HepG2 (cell line): ENCODE measurements around the gene FAM83G. TPM values are rescaled to one million over a fixed set of nuclear protein-coding genes. Genes with fewer than 3 reads are reported as not detected.
A peak's percentile ranks its signal among the peaks of the same experiment; 100 is the strongest.

Experiments
- CEBPG ChIP-seq: IDR thresholded peaks from 2 replicates; pipeline ENCODE4 v1.6.1; 2016
- CREB1 ChIP-seq, 2 experiments: fragments of 450-650 bp in 1 of 2; IDR thresholded peaks; 2 replicates each; pipeline ENCODE4 v1.6.1; 2016 to 2017; ENCODE audit warnings: control low read depth in 1 of 2, mild to moderate bottlenecking in 1 of 2, missing compliant biosample characterization in 1 of 2, missing genetic modification characterization in 1 of 2
- DNMT1 ChIP-seq: sonication (generic); formaldehyde crosslinking; IDR thresholded peaks from 2 replicates; pipeline ENCODE4 v1.5.1; 2020; ENCODE audit warnings: mild to moderate bottlenecking, missing genetic modification reagents
- ERF ChIP-seq: IDR thresholded peaks from 2 replicates; pipeline ENCODE4 v1.6.1; 2018; ENCODE audit warnings: missing biosample characterization, missing genetic modification reagents
- ETV5 ChIP-seq: IDR thresholded peaks from 2 replicates; pipeline ENCODE4 v1.6.1; 2018; ENCODE audit warnings: missing biosample characterization, missing genetic modification reagents, inconsistent platforms, borderline replicate concordance
- FOXK1 ChIP-seq: sonication (generic); formaldehyde crosslinking; IDR thresholded peaks from 2 replicates; pipeline ENCODE4 v1.4.0; 2020; ENCODE audit warnings: low read depth, missing genetic modification reagents, borderline replicate concordance
- HES4 ChIP-seq: sonication (generic); formaldehyde crosslinking; IDR thresholded peaks from 2 replicates; pipeline ENCODE4 v1.9.0; 2021; ENCODE audit warnings: mild to moderate bottlenecking, missing genetic modification reagents, borderline replicate concordance
- JUNB ChIP-seq: sonication (generic); formaldehyde crosslinking; IDR thresholded peaks from 2 replicates; pipeline ENCODE4 v1.8.0; 2022; ENCODE audit warnings: missing genetic modification reagents, mild to moderate bottlenecking, borderline replicate concordance
- KAT2B ChIP-seq: fragments of 150-350 bp; IDR thresholded peaks from 2 replicates; pipeline ENCODE4 v1.6.1; 2014; ENCODE audit warnings: low read depth, low read length, borderline replicate concordance
- NCOR1 ChIP-seq: fragments of 200-600 bp; sonication (generic); IDR thresholded peaks from 2 replicates; pipeline ENCODE4 v1.7.0; 2017; ENCODE audit warnings: antibody characterized with exemption, low read length, borderline replicate concordance
- PPARG ChIP-seq: conservative IDR thresholded peaks from 2 replicates; pipeline ENCODE4 v1.6.1; 2016; ENCODE audit warnings: missing biosample characterization, missing genetic modification reagents
- SMYD3 ChIP-seq: sonication (generic); formaldehyde crosslinking; IDR thresholded peaks from 2 replicates; pipeline ENCODE4 v1.8.1; 2023; ENCODE audit warnings: mild to moderate bottlenecking, missing genetic modification reagents
- TBX3 ChIP-seq: fragments of 450-650 bp; IDR thresholded peaks from 2 replicates; pipeline ENCODE4 v1.6.1; 2017; ENCODE audit warnings: antibody characterized with exemption, mild to moderate bottlenecking, inconsistent platforms, borderline replicate concordance
- U2AF1 ChIP-seq: fragments of 200-400 bp; formaldehyde crosslinking; optimal IDR thresholded peaks from 2 replicates; pipeline ENCODE3; 2017; ENCODE audit warnings: mild to moderate bottlenecking, low read depth, low read length
- YEATS4 ChIP-seq: sonication (generic); formaldehyde crosslinking; IDR thresholded peaks from 2 replicates; pipeline ENCODE4 v1.4.0; 2020; ENCODE audit warnings: missing genetic modification reagents, borderline replicate concordance
- ZBTB3 ChIP-seq: sonication (generic); formaldehyde crosslinking; IDR thresholded peaks from 2 replicates; pipeline ENCODE4 v1.4.0; 2020; ENCODE audit warnings: low read depth, mild to moderate bottlenecking, moderate library complexity, missing genetic modification reagents, borderline replicate concordance
- ZNF546 ChIP-seq: sonication (generic); formaldehyde crosslinking; conservative IDR thresholded peaks from 2 replicates; pipeline ENCODE4 v1.8.1; 2023; ENCODE audit warnings: mild to moderate bottlenecking, missing genetic modification reagents
- ZNF567 ChIP-seq: sonication (generic); formaldehyde crosslinking; IDR thresholded peaks from 2 replicates; pipeline ENCODE4 v1.8.1; 2023; ENCODE audit warnings: mild to moderate bottlenecking, missing genetic modification reagents, borderline replicate concordance
- ZNF75D ChIP-seq: sonication (generic); formaldehyde crosslinking; IDR thresholded peaks from 2 replicates; pipeline ENCODE4 v1.8.1; 2023; ENCODE audit warnings: missing genetic modification reagents, mild to moderate bottlenecking, borderline replicate concordance
- polyA plus RNA-seq, 8 experiments: library from polyadenylated mRNA; depleted of rRNA in 3 of 8; stranded (reverse) in 7 of 8; unstranded in 1 of 8; fragments of >200 nt; fragmentation: Illumina TruSeq in 4 of 8; extraction: Trizol in 4 of 8; gene quantifications; 2 replicates each; pipeline versions ENCODE4 v1.2.1 to v1.2.3, GENCODE V29; 2011 to 2016; ENCODE audit warnings: low read depth in 4 of 8, missing spikeins in 1 of 8, mixed read lengths in 1 of 8; ENCODE audit not compliant: insufficient read depth in 1 of 8
- total RNA-seq, 5 experiments: library from RNA; depleted of rRNA; stranded (reverse); fragments of >200 nt; fragmentation: Illumina TruSeq; extraction: Trizol; gene quantifications; 2 replicates each; pipeline ENCODE4 v1.2.3, GENCODE V29; 2016; ENCODE audit warnings: low read depth in 1 of 5
- TF ChIP-seq, protein P1 (sequence below), 2 experiments: fragments of 450-650 bp in 1 of 2; sonication (generic) in 1 of 2; formaldehyde crosslinking in 1 of 2; IDR thresholded peaks; 2 replicates each; pipeline versions ENCODE4 v1.6.1 to v1.8.0; 2016 to 2022; ENCODE audit warnings: antibody characterized with exemption in 1 of 2, mild to moderate bottlenecking in 1 of 2, missing genetic modification reagents in 1 of 2

The FAM83G gene
- total and polyA plus RNA-seq, 2 of the 13 experiments (the other 11 are each of a cell fraction or from before 2014, with no cell fraction given): 13.7 to 18.6 TPM

DNA sequence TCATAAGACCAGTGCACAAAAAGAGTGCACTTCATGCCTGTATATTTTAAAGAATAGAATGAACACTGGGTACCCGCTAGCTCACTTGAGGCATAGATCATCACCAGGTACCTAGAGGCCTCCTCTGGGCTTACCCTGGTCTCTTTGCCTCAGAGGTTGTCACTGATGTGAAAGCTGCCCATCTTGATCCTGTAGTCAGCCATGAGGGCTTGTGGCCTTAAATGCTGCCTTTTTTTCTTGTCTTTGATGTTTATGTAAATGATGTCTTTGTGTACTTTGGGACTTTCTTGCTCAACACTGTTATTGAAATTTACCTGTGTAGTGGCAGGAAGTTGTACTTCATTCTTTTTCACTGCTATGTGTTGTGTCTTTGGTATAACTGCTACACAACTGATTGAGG is 79.4 kb downstream of the FAM83G start (continued):
- TF ChIP-seq, protein P1, sequence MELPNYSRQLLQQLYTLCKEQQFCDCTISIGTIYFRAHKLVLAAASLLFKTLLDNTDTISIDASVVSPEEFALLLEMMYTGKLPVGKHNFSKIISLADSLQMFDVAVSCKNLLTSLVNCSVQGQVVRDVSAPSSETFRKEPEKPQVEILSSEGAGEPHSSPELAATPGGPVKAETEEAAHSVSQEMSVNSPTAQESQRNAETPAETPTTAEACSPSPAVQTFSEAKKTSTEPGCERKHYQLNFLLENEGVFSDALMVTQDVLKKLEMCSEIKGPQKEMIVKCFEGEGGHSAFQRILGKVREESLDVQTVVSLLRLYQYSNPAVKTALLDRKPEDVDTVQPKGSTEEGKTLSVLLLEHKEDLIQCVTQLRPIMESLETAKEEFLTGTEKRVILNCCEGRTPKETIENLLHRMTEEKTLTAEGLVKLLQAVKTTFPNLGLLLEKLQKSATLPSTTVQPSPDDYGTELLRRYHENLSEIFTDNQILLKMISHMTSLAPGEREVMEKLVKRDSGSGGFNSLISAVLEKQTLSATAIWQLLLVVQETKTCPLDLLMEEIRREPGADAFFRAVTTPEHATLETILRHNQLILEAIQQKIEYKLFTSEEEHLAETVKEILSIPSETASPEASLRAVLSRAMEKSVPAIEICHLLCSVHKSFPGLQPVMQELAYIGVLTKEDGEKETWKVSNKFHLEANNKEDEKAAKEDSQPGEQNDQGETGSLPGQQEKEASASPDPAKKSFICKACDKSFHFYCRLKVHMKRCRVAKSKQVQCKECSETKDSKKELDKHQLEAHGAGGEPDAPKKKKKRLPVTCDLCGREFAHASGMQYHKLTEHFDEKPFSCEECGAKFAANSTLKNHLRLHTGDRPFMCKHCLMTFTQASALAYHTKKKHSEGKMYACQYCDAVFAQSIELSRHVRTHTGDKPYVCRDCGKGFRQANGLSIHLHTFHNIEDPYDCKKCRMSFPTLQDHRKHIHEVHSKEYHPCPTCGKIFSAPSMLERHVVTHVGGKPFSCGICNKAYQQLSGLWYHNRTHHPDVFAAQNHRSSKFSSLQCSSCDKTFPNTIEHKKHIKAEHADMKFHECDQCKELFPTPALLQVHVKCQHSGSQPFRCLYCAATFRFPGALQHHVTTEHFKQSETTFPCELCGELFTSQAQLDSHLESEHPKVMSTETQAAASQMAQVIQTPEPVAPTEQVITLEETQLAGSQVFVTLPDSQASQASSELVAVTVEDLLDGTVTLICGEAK (IDR thresholded peaks at IDR 0.05): no peak
- TF ChIP-seq, protein P1 (CRISPR knock-in tag; IDR thresholded peaks at IDR 0.05): no peak
- peak; percentile 49; the same call in 1 of the 2 replicates for TF ChIP-seq ETV5 (CRISPR knock-in tag)
- 0 out of 2 replicates have a peak, but pooled peaks have one; percentile 22 for TF ChIP-seq PPARG
- TF ChIP-seq CREB1 (IDR thresholded peaks at IDR 0.05): no peak
- peak; percentile 40; the same call in 1 of the 2 replicates for TF ChIP-seq CREB1 (CRISPR knock-in tag; IDR thresholded peaks at IDR 0.05)
- TF ChIP-seq YEATS4: no peak
- TF ChIP-seq ERF (CRISPR knock-in tag): no peak
- no peak for TF ChIP-seq SMYD3
- no peak for TF ChIP-seq ZNF75D (CRISPR knock-in tag)
- TF ChIP-seq FOXK1 (CRISPR knock-in tag): peak; percentile 79; the same call in 1 of the 2 replicates
- TF ChIP-seq NCOR1: peak; percentile 49; the same call in 1 of the 2 replicates
- no peak for TF ChIP-seq U2AF1
- TF ChIP-seq ZBTB3 (CRISPR knock-in tag): no peak
- TF ChIP-seq HES4 (CRISPR knock-in tag): no peak
- TF ChIP-seq DNMT1 (CRISPR knock-in tag): no peak
- TF ChIP-seq KAT2B: no peak
- TF ChIP-seq ZNF567: no peak
- peak; percentile 91 for TF ChIP-seq CEBPG (CRISPR knock-in tag)
- TF ChIP-seq ZNF546 (CRISPR knock-in tag): no peak
- TF ChIP-seq JUNB (CRISPR knock-in tag): no peak
- no peak for TF ChIP-seq TBX3
